Activated CD4-positive, alpha-beta T cell treated with anti-CD3 and anti-CD28 coated beads, Interleukin-2, amount 50 U/mL, for 1 hour (primary cell): ENCODE measurements around the gene MYLK.

ENCODE experiments used
- DNase-seq: peaks from one replicate; pipeline ENCODE4 v3.0.0-alpha.2; 2020

Gene MYLK

DNA sequence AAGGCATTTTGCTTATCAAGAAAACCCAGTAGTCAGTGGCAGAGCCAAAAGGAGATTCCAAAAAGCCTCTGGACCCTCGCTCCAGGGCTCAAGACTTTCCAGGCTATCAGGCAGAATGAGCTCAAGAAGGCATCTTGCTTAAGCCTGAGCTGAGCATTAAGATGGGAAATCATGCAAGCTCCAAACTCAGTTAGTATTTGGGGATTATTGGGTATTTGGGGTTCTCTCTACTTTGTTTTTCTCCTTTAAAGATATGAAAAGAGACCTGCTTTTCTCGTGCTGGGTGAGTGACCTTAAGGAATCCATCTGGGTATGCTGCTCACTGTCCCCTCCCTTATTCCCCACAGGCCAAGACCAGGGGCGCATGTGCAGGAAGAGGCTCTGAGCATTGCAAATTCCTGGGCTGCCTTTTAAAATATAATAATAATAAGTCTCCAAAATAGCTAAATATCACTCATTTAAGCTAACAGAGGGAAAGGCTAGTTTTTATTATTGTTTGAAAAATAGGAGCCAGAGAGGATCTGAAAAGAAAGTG is 223.9 kb downstream of the MYLK start:
- DNase-seq, result no peak

GRCh38 chr3:123658852-123659206 is 225.3 kb downstream of the MYLK start:
- no peak for DNase-seq

- DNase-seq, result no peak
These were observed 225.8 kb downstream of the MYLK start for GRCh38 chr3:123658118-123658851.

DNA sequence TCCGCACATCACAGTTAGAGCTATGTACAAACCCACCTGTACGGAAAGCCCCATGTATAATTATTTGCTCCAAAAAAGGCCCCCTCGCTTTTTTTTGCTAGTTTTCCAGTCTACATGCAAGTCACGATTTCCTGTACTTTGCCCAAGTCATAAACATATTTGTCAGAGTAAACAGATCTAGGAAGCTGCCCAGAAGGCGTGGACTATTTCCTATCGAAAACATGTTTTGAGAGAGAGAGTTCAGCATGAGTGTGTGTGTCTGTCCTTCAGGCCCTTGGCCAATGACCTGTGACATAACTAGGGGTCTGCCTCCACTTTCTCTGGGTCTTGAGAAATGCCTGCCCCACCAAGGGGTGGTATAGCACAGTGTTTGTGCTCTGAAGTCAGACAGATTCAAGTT is 226.6 kb downstream of the MYLK start:
- no peak for DNase-seq

- no peak for DNase-seq
These were observed 227.0 kb downstream of the MYLK start for GRCh38 chr3:123657111-123657510.

DNA sequence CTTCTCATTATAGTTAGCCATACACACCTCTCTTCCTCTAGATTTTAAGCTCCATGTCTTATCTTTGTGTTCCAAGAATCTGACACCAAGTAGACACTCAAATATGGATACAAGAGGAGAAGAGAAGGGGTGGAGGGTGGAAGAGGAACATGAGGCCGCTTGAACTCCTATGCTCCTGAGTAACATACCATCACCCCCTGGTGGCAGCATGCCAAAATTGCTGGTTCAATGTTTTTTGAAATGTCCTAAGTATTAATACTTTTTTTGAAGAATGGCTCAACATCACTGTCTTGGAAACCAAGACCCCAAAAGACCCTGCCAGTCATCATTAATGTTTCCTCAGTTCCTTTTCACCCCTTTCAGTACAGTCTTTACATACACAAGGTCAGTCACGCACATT is 227.4 kb downstream of the MYLK start:
- DNase-seq, result no peak

GRCh38 chr3:123656274-123656673 is 227.9 kb downstream of the MYLK start:
- no peak for DNase-seq

DNA sequence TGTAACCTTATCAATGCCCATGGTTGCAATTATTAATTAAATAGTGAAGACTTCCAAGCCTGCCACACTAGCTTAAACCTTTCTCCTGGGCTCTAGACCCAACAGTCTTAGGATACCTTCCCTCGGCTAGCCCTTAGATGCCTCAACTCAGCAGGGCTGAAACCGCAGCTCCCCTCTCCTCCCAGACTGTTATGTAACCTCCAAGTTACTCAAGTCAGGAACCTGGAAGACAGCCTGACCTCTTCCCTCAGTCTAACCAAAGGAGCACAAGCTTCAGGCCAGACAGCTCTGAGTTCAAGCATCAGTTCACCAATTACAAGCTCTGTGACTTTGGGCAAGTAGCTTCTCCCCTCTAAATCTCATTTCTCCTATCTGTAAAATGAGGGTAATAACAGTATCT is 228.7 kb downstream of the MYLK start:
- no peak for DNase-seq

- no peak for DNase-seq
These were observed 230.9 kb downstream of the MYLK start for GRCh38 chr3:123653221-123653682.

DNA sequence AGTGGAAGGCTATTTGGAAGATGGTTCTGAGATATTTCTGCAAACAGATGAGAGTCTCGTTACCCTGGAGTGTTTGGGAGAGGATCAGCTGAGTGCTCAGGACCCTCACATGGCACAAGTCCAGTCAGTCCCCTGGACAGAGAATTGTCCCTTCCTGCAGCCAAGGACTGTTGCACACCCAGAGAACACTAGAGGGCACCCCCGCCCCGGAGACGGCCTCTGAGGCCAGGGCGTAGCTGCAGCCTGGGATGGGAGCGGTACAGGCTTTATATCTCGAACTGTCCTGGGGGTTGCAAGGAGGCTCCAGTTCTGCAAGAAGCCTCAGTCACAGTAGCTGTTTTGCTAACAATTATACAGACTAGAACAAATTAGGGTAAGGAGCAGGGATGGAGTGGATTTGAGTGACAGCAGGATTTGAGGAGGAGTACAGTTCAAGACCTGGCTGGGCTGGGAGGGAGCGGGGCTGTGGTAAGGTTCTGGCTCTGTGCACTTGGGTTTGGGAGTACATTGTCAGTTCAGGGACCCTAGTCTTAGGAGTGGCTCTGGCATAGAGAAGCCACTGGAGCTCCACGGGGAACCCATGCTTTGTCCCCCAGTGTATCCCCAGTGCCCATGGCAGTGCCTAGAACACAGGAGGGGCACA is 231.7 kb downstream of the MYLK start:
- peak; percentile 5 for DNase-seq

- DNase-seq, result no peak
These were observed 232.4 kb downstream of the MYLK start for GRCh38 chr3:123651449-123652341.

GRCh38 chr3:123650101-123650500 is 234.0 kb downstream of the MYLK start:
- DNase-seq, result no peak

- no peak for DNase-seq
These were observed 235.3 kb downstream of the MYLK start for GRCh38 chr3:123648696-123649405.

DNA sequence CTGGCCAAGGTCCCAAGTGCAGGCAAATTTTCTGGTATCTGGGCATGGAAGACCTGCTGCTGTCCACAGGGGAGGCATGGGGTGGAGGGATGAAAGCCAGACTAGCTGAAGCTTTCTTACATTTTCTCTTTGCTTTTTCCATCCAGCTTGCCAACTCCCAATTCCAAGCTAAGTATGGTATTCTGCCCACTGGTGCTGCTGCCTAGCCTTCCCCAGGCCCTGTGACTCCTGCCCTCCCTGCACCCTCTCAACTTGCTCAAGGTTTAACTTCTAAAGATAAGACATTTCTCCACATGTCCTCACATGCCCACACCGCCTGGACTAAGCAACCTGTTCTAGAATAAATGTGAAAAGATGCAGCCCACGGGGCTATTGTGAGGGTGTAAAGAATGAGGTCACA is 239.8 kb downstream of the MYLK start:
- DNase-seq, result no peak

DNA sequence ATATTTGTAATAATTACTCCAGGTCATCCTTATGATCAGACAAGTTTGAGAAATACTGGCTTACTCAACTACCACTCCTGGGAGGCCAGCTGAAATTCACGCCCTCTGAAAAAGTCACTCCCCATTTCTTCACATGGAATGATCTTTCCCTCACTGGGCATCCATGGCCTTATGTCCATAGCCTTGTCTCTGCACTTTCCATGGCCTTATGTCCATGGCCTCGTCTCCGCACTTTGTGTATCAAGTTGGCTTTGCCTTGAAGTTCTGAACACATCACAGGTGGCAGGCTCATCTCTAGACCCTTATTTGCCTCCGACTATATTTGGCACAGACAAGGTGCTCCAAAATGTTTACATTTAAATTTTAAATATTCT is 241.2 kb downstream of the MYLK start:
- DNase-seq, result no peak

DNA sequence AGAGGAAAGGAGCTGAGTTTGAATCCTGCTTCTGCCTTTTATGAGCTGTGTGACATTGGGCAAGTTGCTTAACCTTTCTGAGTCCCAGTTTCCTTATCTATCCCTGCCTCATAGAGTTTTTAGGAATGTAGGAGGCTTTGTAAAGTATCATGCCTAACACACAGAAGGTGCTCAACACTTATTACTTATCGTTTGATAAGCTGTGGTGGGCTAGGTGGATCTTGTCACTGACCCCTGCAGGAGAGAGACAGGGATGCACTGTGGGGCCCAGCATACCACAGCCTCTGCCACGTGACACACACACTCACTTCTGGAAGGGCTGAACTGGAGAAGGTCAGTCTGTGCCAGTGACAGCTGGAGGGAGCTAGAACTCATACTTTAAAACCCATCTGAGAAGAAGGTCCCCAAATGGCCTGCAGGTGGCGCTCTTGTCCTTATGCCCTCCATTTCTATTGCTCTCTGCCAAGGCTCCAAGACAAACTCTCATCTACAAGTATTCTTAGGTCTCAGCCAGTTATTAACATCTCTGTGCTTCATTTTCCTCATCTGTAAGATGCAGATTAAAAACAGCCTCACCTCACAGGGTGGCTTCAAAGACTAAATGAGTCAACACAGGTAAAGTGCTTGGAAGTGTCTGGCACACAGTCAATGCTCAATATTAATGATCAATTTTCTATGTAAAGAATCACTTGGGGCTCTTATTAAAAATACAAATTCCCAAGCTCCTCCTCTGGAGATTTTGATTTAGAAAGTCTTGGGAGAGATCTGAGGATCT is 241.8 kb downstream of the MYLK start:
- peak; percentile 26 for DNase-seq

GRCh38 chr3:123641505-123641904 is 242.6 kb downstream of the MYLK start:
- no peak for DNase-seq

GRCh38 chr3:123640740-123641462 is 243.2 kb downstream of the MYLK start:
- DNase-seq, result no peak

DNA sequence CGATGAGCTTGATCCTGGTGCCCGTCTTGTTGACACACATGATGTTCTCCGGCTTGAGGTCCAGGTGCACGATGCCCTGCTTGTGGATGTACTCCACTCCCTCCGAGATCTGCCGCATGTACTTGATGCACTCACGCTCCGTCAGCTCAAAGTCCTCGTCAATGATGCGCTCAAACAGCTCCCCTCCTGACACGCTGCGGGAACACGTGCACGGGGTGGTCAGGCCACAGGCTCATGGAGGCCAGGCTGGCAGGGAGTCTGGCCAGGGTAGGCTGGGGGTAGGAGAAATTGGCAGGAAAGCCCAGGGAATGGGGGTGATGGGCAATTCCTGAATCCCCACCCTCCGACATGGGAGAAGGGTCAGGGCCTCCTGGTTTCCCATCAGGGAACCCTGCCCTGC is 243.8 kb downstream of the MYLK start:
- no peak for DNase-seq

DNA sequence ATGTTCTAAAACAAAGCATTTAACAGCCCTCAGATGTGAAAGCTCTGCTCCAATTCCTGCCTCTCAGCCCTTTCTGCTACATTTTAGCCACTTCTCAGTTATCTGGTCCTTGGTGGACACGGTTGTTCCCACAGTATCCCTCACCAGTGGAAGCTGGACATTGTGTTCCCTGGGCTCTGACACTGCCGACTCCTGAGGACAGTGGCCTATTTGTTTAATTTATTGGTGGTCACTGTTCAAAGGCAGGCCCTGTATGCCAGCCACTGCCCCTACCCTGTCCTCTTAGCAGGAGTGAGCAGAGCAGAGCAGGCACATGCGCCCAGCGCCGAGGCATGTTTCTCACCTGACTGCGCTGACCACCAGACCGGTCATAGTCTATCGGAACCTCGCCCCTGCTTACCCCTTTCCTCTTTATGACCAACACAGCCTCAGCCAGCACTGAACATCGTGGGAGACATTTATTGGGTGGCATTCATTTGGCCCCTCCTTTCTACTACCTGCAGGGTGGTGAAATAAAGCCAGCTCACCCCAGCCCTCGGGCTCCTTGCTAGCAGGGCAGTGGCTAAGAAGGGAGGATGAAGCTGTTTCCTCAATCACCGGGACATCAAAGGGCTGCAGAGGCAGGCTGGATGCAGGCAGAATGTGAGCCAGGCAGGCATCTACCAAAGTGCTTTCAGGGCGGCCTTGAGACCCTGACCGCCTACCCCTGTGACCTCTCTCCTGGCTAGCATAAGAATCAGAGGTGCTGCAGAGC is 245.0 kb downstream of the MYLK start:
- no peak for DNase-seq

- DNase-seq, result no peak
These were observed 246.3 kb downstream of the MYLK start for GRCh38 chr3:123637841-123638240.
